ENCODE measurements around the gene JAG1.
A peak's percentile ranks its signal among the peaks of the same experiment; 100 is the strongest.

JAG1 gene

GRCh38 chr20:10640897-10641296, 32.9 kb downstream of the JAG1 start:
- no peaks in the 10 kb centered on the region for H3K27me3 ChIP-seq
- no peaks in the 10 kb centered on the region for H3K9me3 ChIP-seq
- no peak for TF ChIP-seq CTCF (IDR thresholded peaks at IDR 0.05)
- no peak overlapping the region for H3K4me3 ChIP-seq
- DNase-seq, result no peak
- peak overlapping the region; percentile 99 for H3K27ac ChIP-seq
- intact Hi-C loops (cut with DNase I; ENCODE audit: low total_unique reads), result no loop called here
- peaks cover 66 to 79% (median 67%) of the 10 kb centered on the region in 3 donors for H3K36me3 ChIP-seq
- peaks cover 0 to 100% (median 61%) of the 10 kb centered on the region in 4 donors for H3K4me1 ChIP-seq

DNA sequence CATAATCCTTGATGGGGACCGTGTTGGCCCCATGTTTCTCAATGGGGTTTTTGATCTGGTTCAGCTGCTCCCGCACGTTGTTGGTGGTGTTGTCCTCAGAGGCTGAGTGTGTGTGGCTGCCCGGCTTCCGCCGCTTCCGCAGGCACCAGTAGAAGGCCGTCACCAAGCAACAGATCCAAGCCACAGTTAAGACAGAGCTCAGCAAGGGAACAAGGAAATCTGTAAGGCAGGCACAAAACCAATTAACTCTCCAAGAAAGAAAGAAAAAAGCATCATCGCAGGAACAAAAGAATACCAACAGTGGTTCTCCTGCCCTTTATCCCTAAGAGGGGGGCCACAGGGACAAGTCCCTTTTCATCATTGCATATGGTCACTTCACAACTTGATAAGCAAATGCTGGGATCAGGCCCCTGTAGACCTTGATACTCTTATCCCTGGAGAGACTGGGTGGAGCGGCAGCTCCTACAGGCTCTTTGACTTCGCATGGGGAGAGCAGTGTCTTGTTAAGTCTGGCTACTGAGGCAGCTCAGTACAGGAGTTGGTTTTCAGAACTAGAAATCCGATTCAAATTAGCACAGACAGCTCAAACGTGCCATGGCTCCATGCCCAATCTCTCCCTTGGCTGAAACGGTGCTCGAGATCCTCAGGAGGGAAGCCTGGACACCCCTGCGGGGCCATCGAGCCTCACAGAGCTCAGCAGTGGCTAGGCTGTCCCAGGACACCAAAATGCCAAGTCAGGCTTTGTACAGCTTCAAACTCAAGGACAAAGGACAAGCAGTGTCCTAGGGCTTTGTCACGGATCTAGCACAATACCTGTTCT, 33.9 kb downstream of the JAG1 start:
- TF ChIP-seq CTCF (IDR thresholded peaks at IDR 0.05), result no peak
- no peaks in the 10 kb centered on the region for H3K27me3 ChIP-seq
- peak overlapping the region; percentile 36 to 43 for H3K4me3 ChIP-seq
- DNase-seq, result peak; percentile 82 to 91
- H3K36me3 ChIP-seq, result peaks cover 57 to 69% (median 58%) of the 10 kb centered on the region in 3 donors
- peak overlapping the region; percentile 99 for H3K27ac ChIP-seq
- peaks cover 4 to 100% (median 60%) of the 10 kb centered on the region in 4 donors for H3K4me1 ChIP-seq
- no peaks in the 10 kb centered on the region for H3K9me3 ChIP-seq
- intact Hi-C loops (cut with DNase I; ENCODE audit: low total_unique reads), result loop anchor here (5.0 kb wide), 1 partner anchor 43 kb away; no protein-coding TSS in a partner anchor

- Histone ChIP-seq H3K9me3 (no peaks in the 10 kb centered on the region), H3K4me1 (peaks cover 4 to 100% (median 59%) of the 10 kb centered on the region in 4 donors), H3K4me3 (peak overlapping the region; percentile 36 to 43), H3K36me3 (peaks cover 49 to 62% (median 50%) of the 10 kb centered on the region in 3 donors), H3K27ac (peak overlapping the region; percentile 99), H3K27me3 (no peaks in the 10 kb centered on the region)
- peak; percentile 50 to 82 for DNase-seq
- intact Hi-C loops (cut with DNase I; ENCODE audit: low total_unique reads), result loop anchor here (5.0 kb wide), 1 partner anchor 42 kb away; no protein-coding TSS in a partner anchor
- TF ChIP-seq CTCF (IDR thresholded peaks at IDR 0.05), result no peak
Observed at GRCh38 chr20:10639077-10639736, 34.6 kb downstream of the JAG1 start.

DNA sequence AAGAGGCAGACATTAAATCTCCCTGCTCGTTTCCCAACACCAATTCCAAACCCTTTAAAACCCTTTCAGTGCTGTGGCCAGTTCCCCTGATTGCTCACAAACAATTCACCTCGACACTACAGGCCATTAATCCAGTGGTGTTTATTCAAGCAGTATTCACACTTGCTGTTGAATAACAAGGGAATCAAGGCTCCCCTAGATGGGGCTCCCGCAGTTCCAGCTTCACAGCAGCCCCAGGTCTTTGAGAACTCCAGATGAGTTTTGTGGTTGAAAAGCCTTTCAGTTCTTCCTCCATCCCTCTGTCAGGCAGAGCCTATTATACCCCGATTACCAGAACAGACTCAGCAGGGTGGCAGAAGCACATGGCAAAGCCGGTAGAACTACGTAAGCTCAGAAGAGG, 36.2 kb downstream of the JAG1 start:
- H3K27ac ChIP-seq, result peak overlapping the region; percentile 99
- H3K27me3 ChIP-seq, result no peaks in the 10 kb centered on the region
- peaks cover 4 to 100% (median 66%) of the 10 kb centered on the region in 4 donors for H3K4me1 ChIP-seq
- peaks cover 33 to 45% (median 34%) of the 10 kb centered on the region in 3 donors for H3K36me3 ChIP-seq
- DNase-seq, result no peak
- no peak for TF ChIP-seq CTCF (IDR thresholded peaks at IDR 0.05)
- peak overlapping the region; percentile 36 to 43 for H3K4me3 ChIP-seq
- intact Hi-C loops (cut with DNase I; ENCODE audit: low total_unique reads), result loop anchor here (5.0 kb wide), 1 partner anchor 40 kb away; no protein-coding TSS in a partner anchor
- no peaks in the 10 kb centered on the region for H3K9me3 ChIP-seq

DNA sequence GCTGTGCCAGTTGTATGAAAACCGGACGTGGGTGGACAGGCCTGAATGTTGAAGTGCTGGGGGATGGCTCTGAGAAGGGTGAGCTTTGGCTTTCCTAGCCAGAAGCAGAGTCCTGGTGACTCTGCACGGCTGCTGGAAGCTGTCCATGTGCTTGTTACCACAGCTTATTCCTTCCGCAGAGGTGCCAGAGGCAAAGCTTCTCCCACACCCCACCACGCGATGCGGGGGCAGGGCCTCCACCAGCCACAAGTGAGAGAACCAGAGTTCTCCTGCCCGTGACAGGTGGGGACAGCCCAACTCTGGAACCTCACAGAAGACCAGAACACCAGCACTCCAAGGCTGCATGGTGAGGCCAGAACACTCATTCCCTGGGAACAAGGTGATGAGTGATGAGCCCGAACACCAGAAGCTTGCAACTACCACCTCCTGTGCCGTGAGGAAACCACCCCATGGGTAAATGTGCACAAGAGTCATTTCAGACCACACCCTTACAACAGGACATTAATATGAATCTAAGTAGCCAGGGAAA, 36.7 kb downstream of the JAG1 start:
- Histone ChIP-seq H3K27me3 (no peaks in the 10 kb centered on the region), H3K36me3 (peaks cover 28 to 40% (median 29%) of the 10 kb centered on the region in 3 donors), H3K4me3 (peak overlapping the region in 1 of 2 donors; percentile 36), H3K27ac (peak overlapping the region; percentile 99), H3K4me1 (peaks cover 4 to 97% (median 63%) of the 10 kb centered on the region in 4 donors), H3K9me3 (no peaks in the 10 kb centered on the region)
- no peak for TF ChIP-seq CTCF (IDR thresholded peaks at IDR 0.05)
- DNase-seq, result peak; percentile 79 to 92
- intact Hi-C loops (cut with DNase I; ENCODE audit: low total_unique reads), result loop anchor here (5.0 kb wide), 1 partner anchor 40 kb away; no protein-coding TSS in a partner anchor
